ENCODE measurements around the gene DCN.

DCN gene

DNA sequence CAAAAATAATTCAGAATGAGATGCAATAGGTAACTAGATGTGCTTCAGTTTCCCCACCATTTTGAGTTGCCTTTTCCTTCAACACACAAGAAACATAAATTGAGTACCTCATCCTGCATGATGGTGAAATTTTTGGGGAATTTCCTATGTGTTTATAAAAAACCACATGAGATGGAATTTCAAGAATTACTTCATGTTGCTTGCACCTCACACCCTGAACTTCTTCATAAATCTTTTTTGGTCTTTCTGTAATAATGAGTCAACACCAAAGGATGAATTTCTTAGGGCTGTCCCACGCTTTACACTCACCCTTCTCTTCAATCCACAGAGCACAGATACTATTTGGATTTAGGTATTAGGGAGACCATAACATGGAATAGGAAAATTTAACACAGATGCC is 48.7 kb downstream of the DCN start:
- no peak for DNase-seq

- DNase-seq: no peak
These were observed 52.8 kb downstream of the DCN start for GRCh38 chr12:91129662-91130362.

GRCh38 chr12:91127751-91128150 is 54.9 kb downstream of the DCN start:
- no peak for DNase-seq

DNA sequence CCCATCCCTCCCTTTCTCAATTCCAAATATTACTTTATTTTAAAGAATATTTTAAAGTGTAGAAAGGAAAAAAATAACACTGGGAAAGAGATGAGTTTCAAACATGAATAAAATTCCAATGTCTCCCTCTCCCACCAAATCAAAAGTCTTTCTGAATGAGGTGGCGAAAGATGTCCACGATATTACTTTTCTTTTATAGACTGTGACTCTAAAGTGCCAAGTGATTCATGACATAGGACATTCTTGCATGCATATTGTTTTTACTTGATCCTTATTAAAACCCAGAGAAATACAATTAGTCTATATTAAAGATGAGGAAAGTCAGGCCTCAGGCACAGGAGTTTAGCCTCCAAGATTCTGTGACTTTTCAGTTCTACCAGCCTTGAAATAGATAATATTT is 55.3 kb downstream of the DCN start:
- no peak for DNase-seq

DNA sequence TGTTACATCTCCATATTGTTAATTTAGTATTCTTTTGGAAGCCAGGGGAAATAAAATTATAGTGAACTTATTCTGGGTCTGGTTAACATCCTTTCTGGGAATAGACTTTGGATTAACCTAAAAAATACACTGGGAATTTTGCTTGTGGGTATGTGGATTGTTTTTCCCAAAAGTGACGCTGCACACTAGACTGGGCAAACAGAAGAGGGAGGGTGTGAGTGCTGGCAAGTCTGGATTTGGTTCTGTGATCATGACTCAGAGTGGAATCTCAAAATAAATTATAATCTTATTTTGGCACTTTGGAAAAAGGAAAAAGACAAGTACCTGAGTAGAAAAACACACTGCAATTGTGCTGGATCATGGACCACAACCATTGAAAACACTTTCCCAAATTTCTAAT is 56.1 kb downstream of the DCN start:
- no peak for DNase-seq

DNA sequence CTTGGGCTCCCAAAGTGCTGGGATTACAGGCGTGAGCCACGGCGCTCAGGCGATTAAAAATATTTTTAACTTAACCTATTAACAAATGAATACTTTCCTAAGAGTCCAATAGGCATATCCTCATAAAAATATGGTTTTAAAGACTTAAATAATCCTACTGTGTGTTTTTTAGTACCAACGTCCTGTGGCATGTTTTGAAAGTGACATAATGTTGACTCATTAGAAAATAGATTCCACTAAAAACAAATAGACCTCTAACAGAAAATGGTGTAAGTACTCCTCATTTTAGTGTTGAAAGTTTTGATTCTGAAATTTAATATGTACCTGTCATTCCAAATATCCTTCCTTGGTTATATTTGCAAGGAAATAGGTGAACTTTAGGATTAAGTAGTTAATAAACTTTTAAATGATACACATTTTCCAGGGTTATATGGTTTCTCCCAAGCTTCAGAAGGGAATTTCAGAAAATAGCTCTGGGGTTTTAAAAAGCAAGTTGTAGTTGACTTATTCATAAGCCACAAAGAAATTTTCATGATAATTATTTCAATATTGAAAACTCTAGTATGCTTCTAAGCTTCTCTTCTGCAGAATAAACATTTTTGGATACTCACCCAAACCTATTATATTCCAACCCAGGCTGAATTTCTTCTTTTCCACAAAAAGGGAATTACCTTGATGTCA is 59.2 kb downstream of the DCN start:
- DNase-seq: no peak

- no peak for DNase-seq
These were observed 61.8 kb downstream of the DCN start for GRCh38 chr12:91120781-91121180.

- DNase-seq: no peak
These were observed 63.5 kb downstream of the DCN start for GRCh38 chr12:91119089-91119488.

DNA sequence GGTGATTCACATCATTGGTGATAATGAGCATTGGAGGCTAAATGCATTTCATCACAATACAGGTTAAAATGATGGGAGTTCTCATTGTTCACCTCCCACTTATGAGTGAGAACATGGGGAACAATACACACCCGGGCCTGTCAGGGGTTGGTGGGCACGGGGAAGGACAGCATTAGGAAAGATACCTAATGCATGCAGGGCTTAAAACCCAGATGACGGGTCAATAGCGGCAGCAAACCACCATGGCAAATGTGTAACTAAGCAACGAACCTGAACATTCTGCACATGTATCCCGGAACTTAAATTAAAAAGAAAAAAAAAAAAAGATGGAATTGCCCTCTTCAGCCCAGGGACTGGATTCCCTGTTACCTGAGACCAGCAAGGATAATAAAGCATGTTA is 69.0 kb downstream of the DCN start:
- no peak for DNase-seq

GRCh38 chr12:91111366-91112325 is 71.0 kb downstream of the DCN start, which contains the start of gene LUM:
TSS of gene LUM (minus strand) at chr12:91111494. CDS start at chr12:91108979, 2,515 bp downstream.
- peak; percentile 5 for DNase-seq

DNA sequence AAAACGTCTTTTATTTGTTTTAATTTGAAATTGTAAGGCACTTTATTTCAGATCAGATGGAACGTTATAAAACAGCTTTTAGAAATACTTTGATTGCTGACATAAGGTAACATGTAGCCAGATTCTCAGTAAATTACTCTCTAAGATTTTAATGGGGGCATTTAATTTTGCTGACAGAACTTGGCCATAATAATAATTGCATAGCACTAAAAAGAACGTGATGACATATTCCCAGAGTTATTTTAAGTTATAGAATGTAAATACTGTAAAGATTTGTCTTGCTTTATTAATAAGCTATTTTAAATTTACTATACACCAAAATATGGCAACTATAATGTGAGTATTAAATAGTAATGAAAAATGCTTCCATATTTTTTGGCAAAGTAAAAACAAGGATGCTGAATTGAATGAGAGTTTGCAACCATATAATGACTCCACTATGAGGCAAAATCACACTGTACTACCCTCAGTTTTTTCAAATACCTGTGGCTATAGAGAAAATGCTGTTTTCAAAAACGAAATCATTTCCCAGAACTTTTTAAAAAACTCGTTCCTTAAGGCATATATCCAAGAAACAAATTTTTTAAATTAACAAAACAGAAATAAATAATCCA is 72.2 kb downstream of the DCN start:
- no peak for DNase-seq

- no peak for DNase-seq
These were observed 72.9 kb downstream of the DCN start for GRCh38 chr12:91109581-91110310.

- peak; percentile 8 for DNase-seq
These were observed 73.5 kb downstream of the DCN start for GRCh38 chr12:91109148-91109564.

- DNase-seq: no peak
These were observed 74.3 kb downstream of the DCN start for GRCh38 chr12:91108196-91108755.

- no peak for DNase-seq
These were observed 76.3 kb downstream of the DCN start for GRCh38 chr12:91106283-91106682.

DNA sequence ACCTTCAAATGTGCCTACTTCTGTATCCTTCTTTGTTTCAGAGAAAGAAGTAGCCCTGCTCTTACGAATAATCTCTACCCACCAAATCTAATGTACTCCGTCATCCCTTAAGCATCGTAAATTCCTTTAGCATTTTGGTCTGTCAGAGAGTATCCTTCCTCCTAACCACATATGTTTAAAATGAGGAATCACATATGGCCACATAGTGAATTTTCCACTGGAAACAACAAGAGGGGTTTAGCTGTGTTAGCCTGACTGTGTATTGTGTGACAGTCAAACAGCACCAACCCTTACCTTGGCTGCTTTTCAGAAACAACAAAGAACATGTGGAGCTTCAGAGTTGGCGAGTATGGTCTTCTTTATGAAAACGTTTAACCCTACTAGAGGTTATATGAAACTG is 76.8 kb downstream of the DCN start:
- no peak for DNase-seq

- DNase-seq: no peak
These were observed 77.7 kb downstream of the DCN start for GRCh38 chr12:91104812-91105466.

DNA sequence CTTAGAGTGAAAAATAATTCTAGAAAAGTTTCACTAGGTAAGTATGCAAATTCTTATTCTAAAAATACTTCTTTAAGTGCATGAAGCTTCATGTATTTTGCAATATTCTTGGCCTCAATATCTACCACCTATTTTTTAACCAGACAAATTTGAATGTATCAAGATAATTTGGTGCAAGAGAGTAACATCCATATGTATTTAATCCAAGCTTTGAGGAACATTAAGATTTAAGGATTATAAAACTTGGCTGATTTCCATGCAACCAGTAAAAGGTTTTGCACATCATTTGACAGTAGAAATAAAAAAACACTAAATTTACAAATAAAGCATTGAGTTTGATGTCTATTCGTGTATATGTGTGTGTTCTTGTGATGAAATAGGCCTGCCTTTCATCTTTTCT is 79.0 kb downstream of the DCN start:
- no peak for DNase-seq

GRCh38 chr12:91103101-91103500 is 79.5 kb downstream of the DCN start:
- no peak for DNase-seq

GRCh38 chr12:91100906-91101305 is 81.7 kb downstream of the DCN start:
- DNase-seq: no peak

- no peak for DNase-seq
These were observed 82.8 kb downstream of the DCN start for GRCh38 chr12:91099836-91100235.
